GM21423 (cell line): Measurements from ENCODE around the gene GCLM.
"Not testable (repeated sequence)": the region's sequence is repeated elsewhere in the genome, so short reads cannot be mapped to it uniquely, and the experiment has no call there.

Source experiments
- ATAC-seq: cut with Tn5 transposase; IDR thresholded peaks from one replicate; pipeline ENCODE4 v1.9.1; 2021; ENCODE audit warnings: mild to moderate bottlenecking, moderate library complexity; ENCODE audit not compliant: unreplicated experiment

GCLM gene

GRCh38 chr1:93909146-93910050 is at the start of gene GCLM:
TSS of gene GCLM (minus strand) at chr1:93909430. CDS start at chr1:93909163, 267 bp downstream.
- peak; percentile 92 for ATAC-seq

GRCh38 chr1:93958726-93959100 is 49.5 kb upstream of the GCLM start:
- no peak for ATAC-seq

- no peak for ATAC-seq
Measured at GRCh38 chr1:93958032-93958725, 48.9 kb upstream of the GCLM start.

- no peak for ATAC-seq
Measured at GRCh38 chr1:93955765-93956164, 46.5 kb upstream of the GCLM start.

GRCh38 chr1:93947002-93947686 is 37.9 kb upstream of the GCLM start:
- ATAC-seq = not testable (repeated sequence)

- ATAC-seq = no peak
Measured at GRCh38 chr1:93938461-93939145, 29.4 kb upstream of the GCLM start.

GRCh38 chr1:93937997-93938396 is 28.8 kb upstream of the GCLM start:
- no peak for ATAC-seq

- ATAC-seq = no peak
Measured at GRCh38 chr1:93925206-93925605, 16.0 kb upstream of the GCLM start.

GRCh38 chr1:93919780-93920179 is 10.6 kb upstream of the GCLM start:
- ATAC-seq = no peak

- no peak for ATAC-seq
Measured at GRCh38 chr1:93917302-93917701, 8.1 kb upstream of the GCLM start.

GRCh38 chr1:93910880-93911279 is 1.6 kb upstream of the GCLM start:
- not testable (repeated sequence) for ATAC-seq

GRCh38 chr1:93910305-93910704 is 1.1 kb upstream of the GCLM start:
- no peak for ATAC-seq

- ATAC-seq = peak; percentile 36
Measured at GRCh38 chr1:93908394-93909145, 660 bp downstream of the GCLM start.

- ATAC-seq = no peak
Measured at GRCh38 chr1:93907718-93908117, 1.5 kb downstream of the GCLM start.

GRCh38 chr1:93906480-93906879 is 2.8 kb downstream of the GCLM start:
- no peak for ATAC-seq

GRCh38 chr1:93905734-93906133 is 3.5 kb downstream of the GCLM start:
- ATAC-seq = no peak

GRCh38 chr1:93905051-93905450 is 4.2 kb downstream of the GCLM start:
- no peak for ATAC-seq

- no peak for ATAC-seq
Measured at GRCh38 chr1:93904228-93904627, 5.0 kb downstream of the GCLM start.

GRCh38 chr1:93900723-93901504 is 8.3 kb downstream of the GCLM start:
- no peak for ATAC-seq
